ENCODE data around the gene CARMIL3. TPM values are rescaled to one million over a fixed set of nuclear protein-coding genes. Genes with fewer than 3 reads are reported as not detected.

The CARMIL3 gene
- total RNA-seq, 2 experiments from 2014 or later, result 0.05 to 0.11 TPM

DNA sequence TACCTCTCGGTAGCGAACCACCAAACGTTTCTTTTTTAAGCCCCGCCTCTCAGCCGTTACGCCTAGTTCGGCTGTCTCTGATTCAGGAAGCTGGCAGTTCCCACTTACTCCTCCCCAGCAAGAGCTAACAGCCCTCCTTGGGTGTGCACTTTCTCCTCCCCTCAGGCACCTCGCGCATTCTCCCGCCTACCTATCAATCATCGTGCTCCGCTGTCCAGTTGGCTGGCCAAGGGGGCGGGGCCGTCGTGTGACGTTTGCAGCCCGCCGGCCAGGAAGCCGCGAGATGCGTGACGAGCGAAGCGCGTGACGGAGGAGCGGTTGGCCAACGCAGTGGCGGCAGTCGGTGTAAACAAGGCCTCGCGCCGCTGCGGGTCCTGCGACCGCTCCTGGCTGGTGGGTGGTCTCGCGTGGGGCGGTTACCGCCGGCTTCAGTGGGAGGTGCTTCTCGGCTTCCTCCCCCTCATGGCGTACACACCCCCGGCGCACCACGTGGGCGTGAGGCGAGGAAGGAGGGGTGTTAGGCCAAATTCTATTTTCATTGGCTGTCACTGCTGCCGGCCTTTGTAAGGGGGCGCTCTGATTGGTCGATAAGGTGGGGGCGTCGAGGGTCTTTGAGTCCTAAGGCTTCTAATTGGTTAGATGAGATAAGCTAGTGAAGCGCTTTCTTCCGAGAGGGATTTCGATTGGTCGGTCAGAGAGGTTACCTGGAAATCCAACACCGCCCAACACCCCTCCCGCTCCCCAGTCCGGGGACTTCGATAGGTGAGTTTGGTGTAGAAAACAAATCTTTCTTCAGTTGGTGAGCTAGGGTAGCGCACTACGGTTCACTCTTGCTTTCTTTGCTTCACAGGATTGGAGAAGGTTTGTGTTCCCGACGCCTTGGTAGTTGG is 63.0 kb downstream of the CARMIL3 start, which contains the start of the genes DCAF11 and NRL:
Gene DCAF11 (plus strand): TSS at position 246 of the 890 bp plus-strand sequence. CDS start 818 bp downstream, outside the sequence.
Gene NRL (minus strand): TSS at position 418 of the 890 bp plus-strand sequence. CDS start 32,101 bp downstream, outside the sequence.
- H3K27me3 Mint-ChIP-seq, result no peaks in the 10 kb centered on the region
- peak within 1 kb of the TSS; percentile 98 for H3K4me3 Mint-ChIP-seq
- DNase-seq (peak; percentile 95 to 100 (median 98)), ATAC-seq (ENCODE audit: poor library complexity) (peak; percentile 81)
- peaks cover 35% of the 10 kb centered on the region for H3K4me1 Mint-ChIP-seq (ENCODE audit: low read depth)
- H3K27ac Mint-ChIP-seq, result peak within 1 kb of the TSS; percentile 98
- H3K9me3 Mint-ChIP-seq, result no peaks in the 10 kb centered on the region
- peak within 1 kb of the TSS; percentile 98 to 99 for H3K27ac ChIP-seq (ENCODE audit: low read depth in 1 of 2, low read length in 2 of 2)
- ChIA-PET CTCF (interaction anchor here (1.2 to 2.8 kb wide), 7 partner anchors 21 to 219 kb away, joined by 3 to 23 read pairs (median 6); partner anchors contain the start of genes EMC9, IRF9, PSME1 and RNF31), POLR2A (interaction anchor here (0.6 to 7.0 kb wide), 47 partner anchors 10 to 1348 kb away, joined by 3 to 296 read pairs (median 9); partner anchors contain the start of genes ACIN1, C14orf119, CARMIL3 and CBLN3)
- no peaks in the 10 kb centered on the region for H3K27me3 ChIP-seq (ENCODE audit: control insufficient read depth in 1 of 2, insufficient read depth in 2 of 2, low read length in 2 of 2)
- TF ChIP-seq, protein P1, sequence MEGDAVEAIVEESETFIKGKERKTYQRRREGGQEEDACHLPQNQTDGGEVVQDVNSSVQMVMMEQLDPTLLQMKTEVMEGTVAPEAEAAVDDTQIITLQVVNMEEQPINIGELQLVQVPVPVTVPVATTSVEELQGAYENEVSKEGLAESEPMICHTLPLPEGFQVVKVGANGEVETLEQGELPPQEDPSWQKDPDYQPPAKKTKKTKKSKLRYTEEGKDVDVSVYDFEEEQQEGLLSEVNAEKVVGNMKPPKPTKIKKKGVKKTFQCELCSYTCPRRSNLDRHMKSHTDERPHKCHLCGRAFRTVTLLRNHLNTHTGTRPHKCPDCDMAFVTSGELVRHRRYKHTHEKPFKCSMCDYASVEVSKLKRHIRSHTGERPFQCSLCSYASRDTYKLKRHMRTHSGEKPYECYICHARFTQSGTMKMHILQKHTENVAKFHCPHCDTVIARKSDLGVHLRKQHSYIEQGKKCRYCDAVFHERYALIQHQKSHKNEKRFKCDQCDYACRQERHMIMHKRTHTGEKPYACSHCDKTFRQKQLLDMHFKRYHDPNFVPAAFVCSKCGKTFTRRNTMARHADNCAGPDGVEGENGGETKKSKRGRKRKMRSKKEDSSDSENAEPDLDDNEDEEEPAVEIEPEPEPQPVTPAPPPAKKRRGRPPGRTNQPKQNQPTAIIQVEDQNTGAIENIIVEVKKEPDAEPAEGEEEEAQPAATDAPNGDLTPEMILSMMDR (IDR thresholded peaks at IDR 0.05), result no peak
- H3K9me3 ChIP-seq (ENCODE audit: control insufficient read depth in 1 of 2, insufficient read depth in 1 of 2, low read length in 2 of 2), result no peaks in the 10 kb centered on the region
- H3K4me1 ChIP-seq (ENCODE audit: insufficient read depth, low read length), result peaks cover 42% of the 10 kb centered on the region
- peaks cover 65% of the 10 kb centered on the region for H3K36me3 Mint-ChIP-seq (ENCODE audit: low read depth)
- intact Hi-C loops (cut with DNase I, micrococcal nuclease), result loop anchor here (1.0 to 10.0 kb wide), 12 partner anchors 20 to 647 kb away; partner anchors contain the start of genes IRF9 (in 2 of the 2), AP1G2 (in 1 of the 2), DHRS1 (in 1 of the 2) and EMC9 (in 1 of the 2)
- H3K36me3 ChIP-seq (ENCODE audit: insufficient read depth, low read length), result peaks cover 31% of the 10 kb centered on the region
- H3K4me3 ChIP-seq (ENCODE audit: low read length), result peak within 1 kb of the TSS; percentile 77

DNA sequence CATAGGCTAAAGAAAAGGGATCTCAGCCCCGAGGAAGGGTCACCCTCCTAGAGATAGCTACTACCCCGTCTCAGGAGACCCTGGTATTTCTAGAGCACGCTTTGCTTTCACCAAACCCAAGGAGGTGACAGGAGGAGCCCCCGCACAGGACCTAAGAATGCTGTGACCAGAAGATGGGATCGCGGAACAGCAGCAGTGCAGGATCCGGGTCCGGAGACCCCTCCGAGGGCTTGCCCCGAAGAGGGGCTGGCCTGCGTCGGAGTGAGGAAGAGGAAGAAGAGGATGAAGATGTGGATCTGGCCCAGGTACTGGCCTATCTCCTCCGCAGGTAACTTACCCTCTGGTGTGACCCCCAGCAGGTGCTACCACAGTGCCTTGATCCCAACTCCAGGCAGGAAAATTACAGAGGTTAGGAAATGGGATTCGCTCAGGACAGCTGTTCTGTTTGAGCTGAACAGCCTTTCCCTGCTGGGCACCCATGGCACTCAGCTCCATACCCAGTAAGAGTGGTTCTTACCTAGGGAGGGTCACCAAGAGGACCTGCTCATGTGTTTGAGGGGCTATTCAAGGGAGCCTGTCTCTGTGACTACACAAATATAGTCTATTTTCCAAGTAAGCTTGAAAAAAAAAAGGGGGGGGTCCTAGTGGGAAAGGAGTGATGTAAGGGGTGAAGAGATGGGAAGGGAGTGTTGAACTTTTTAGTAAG is 63.8 kb downstream of the CARMIL3 start:
- DNase-seq (no peak), ATAC-seq (ENCODE audit: poor library complexity) (no peak)
- ChIA-PET POLR2A (interaction anchor here (0.6 to 7.0 kb wide), 36 partner anchors 9 to 1020 kb away, joined by 3 to 296 read pairs (median 11); partner anchors contain the start of genes ACIN1, C14orf119, CARMIL3 and CBLN3), CTCF (interaction anchor here (1.2 to 2.8 kb wide), 7 partner anchors 20 to 218 kb away, joined by 3 to 23 read pairs (median 6); partner anchors contain the start of genes EMC9, IRF9, PSME1 and RNF31)
- Mint-ChIP-seq H3K9me3 (no peaks in the 10 kb centered on the region), H3K4me3 (peak overlapping the region; percentile 98), H3K27me3 (no peaks in the 10 kb centered on the region), H3K4me1 (ENCODE audit: low read depth) (peaks cover 35% of the 10 kb centered on the region), H3K27ac (peak overlapping the region; percentile 98), H3K36me3 (ENCODE audit: low read depth) (peaks cover 70% of the 10 kb centered on the region)
- H3K36me3 ChIP-seq (ENCODE audit: insufficient read depth, low read length), result peaks cover 37% of the 10 kb centered on the region
- peak overlapping the region; percentile 98 to 99 for H3K27ac ChIP-seq (ENCODE audit: low read depth in 1 of 2, low read length in 2 of 2)
- H3K27me3 ChIP-seq (ENCODE audit: control insufficient read depth in 1 of 2, insufficient read depth in 2 of 2, low read length in 2 of 2), result no peaks in the 10 kb centered on the region
- TF ChIP-seq, protein P1 (IDR thresholded peaks at IDR 0.05), result no peak
- peaks cover 39% of the 10 kb centered on the region for H3K4me1 ChIP-seq (ENCODE audit: insufficient read depth, low read length)
- peak overlapping the region; percentile 77 for H3K4me3 ChIP-seq (ENCODE audit: low read length)
- no peaks in the 10 kb centered on the region for H3K9me3 ChIP-seq (ENCODE audit: control insufficient read depth in 1 of 2, insufficient read depth in 1 of 2, low read length in 2 of 2)
- intact Hi-C loops (cut with DNase I, micrococcal nuclease), result loop anchor here (1.0 to 10.0 kb wide), 10 partner anchors 20 to 551 kb away; partner anchors contain the start of genes AP1G2 (in 1 of the 2), EMC9 (in 1 of the 2), IPO4 (in 1 of the 2) and IRF9 (in 1 of the 2)

All from CD4-positive, alpha-beta T cell (primary cell).